HG03354 (cell line): ENCODE data around the gene TRPM5.

Source experiments
- ATAC-seq: cut with Tn5 transposase; IDR thresholded peaks from one replicate; pipeline ENCODE4 v1.9.1; 2021; ENCODE audit warnings: mild to moderate bottlenecking; ENCODE audit not compliant: unreplicated experiment, poor library complexity, severe bottlenecking

TRPM5 gene

GRCh38 chr11:2471048-2471803 lies 26.9 kb upstream of the TRPM5 start:
- no peak for ATAC-seq

- ATAC-seq = no peak
Measured at GRCh38 chr11:2470495-2470894, 26.2 kb upstream of the TRPM5 start.

DNA sequence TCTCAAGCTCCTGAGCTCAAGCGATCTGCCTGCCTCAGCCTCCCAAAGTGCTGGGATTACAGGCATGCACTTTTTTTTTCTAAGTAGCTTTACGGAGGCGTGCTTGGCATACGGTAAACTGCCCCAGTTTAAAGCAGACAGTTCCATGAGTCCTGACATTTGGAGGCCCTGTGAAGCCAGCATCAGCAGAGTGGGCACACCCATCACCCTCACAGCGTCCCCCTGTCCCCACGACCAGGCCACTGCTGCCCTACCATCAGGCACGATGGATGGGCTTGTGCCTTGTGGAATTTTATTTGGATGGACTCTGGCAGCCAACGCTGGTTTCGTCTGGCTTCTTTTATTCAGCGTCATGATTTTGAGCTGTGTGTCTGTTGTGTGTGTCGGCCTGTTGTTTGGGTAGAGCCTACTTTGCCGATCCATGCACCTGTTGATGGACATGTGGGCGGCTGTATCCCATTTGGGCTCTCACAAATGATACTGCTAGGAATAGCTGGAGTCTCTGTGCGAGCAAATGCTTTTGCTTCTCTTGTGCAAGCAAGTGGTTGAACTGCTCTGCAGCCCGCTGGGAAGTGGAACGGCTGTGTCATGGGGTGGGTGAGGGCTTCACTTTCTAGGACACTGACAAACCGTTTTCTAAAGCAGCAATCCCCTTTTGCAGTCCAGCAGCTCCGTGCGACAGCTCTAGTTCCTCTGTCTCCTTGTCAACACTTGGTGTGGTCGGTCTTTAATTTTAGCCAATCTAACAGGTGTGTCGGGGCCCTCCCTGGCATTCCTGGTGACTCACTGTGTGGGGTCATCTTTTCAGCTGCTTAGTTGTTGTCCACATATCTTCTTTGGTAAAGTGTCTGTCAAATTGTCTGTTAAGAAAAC lies 24.3 kb upstream of the TRPM5 start:
- ATAC-seq = no peak

GRCh38 chr11:2467695-2468055 lies 23.4 kb upstream of the TRPM5 start:
- no peak for ATAC-seq

- no peak for ATAC-seq
Measured at GRCh38 chr11:2466869-2467694, 22.8 kb upstream of the TRPM5 start.

- ATAC-seq = no peak
Measured at GRCh38 chr11:2466069-2466801, 21.9 kb upstream of the TRPM5 start.

DNA sequence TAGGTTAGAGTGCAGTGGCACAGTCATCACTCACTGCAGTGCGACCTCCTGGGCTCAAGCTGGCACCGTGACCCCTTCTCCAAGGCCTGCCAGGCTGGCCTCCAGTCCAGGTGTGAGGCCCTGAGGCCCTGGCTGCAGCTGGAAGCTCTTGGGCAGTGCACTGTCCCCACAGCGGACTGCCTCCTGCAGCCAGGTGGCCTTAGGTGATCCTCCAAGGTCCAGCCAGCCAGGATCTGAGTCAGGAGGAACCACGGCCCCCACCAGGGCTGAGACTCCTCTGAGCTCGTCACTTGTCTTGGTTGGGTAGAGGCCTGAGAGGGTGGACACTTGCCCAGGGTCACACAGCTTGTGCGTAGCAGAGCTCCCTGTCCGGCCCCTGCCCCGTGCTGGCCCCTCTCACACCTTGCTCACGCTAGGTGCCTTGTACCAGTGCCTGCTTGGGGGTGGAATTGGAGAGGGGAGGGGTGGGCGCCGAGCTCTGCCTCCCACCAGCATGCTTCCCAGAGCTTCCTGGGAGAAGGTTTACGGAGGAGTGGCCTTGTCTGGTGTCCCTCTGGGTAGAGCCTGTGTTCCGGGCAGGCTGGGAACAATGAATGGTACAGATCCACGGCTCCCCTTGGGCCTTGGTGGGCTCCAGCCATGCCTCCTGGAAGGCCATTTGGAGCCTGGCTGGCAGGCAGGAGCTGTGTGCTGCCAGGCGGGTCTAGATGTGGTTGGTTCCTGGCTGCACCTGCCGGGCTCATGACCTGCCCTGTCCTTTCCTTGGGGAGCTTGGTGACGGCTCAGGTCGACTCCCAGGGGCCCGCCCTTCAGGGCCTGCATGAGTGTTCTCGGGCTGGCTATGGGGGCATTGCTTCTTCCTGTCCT lies 21.1 kb upstream of the TRPM5 start:
- no peak for ATAC-seq

- no peak for ATAC-seq
Measured at GRCh38 chr11:2464451-2465165, 20.3 kb upstream of the TRPM5 start.

GRCh38 chr11:2463766-2464277 lies 19.5 kb upstream of the TRPM5 start:
- ATAC-seq = no peak

- ATAC-seq = no peak
Measured at GRCh38 chr11:2462986-2463765, 18.9 kb upstream of the TRPM5 start.

- ATAC-seq = no peak
Measured at GRCh38 chr11:2462543-2462985, 18.2 kb upstream of the TRPM5 start.

DNA sequence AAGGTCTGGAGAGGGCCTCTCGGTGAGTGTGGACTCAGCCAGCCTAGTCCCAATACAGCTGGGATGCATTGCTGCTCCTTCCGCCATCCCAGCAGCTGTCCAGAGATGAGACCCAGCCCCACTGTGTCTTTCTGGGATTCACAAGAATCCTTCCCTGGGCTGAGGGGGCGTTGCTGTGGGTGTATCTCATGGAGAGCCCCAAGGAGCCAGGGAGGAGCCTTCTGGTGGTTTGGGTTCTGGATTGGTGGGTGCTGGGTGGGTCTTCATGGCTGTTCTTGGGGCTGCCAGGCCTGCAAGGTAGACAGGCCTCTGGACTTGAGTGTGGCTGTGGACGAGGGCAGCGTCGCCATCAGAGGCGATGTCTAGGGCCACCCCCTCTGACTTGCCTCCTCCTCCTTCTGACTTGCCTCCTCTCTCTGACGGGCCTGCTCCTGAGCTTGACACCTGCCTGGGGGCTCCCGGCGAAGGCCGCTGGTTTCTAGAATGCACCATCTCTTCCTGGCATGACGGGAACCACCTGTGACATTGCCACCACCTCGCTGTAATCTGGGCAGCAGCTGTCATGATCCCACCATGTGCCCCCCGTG lies 17.7 kb upstream of the TRPM5 start:
- ATAC-seq = no peak

GRCh38 chr11:2461253-2461955 lies 17.1 kb upstream of the TRPM5 start:
- ATAC-seq = no peak

- ATAC-seq = no peak
Measured at GRCh38 chr11:2460540-2461252, 16.4 kb upstream of the TRPM5 start.

DNA sequence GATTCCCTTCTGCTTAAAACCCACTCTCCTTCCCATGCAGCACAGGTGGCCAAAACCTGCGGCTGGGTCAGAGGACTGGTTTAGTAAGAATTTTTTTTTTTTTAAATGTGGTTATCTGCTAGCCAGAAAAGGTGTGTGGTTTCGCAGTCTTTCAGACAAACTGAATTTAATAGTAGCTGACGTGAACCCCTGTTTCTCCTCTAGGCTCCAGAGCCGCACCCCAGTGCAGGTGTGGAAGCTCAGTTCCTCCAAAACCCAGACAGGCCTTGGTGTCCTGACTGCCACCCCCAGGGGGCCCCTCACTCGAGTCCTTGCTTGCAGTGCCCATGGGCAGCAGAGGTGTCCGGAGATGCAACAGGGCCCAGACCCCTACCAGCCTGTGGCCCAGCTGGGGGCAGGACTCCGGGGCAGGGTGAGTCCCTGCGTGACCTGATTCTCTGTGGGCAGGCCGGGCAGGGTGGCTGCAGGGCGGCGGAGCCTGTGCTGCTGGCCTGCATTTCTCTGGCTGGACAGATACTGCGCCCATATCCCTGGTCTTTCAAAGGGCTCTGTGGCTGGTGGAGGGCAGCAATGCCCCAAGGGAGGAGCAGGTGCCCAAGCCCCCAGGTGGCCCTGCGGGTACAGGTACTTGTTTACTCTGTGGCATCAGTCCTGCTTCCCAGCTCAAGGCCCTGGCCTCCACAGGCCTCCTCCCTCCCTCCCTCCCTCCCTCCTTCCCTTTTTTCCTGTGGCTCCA lies 15.7 kb upstream of the TRPM5 start:
- ATAC-seq = no peak
